Right renal cortex interstitium (tissue), 3 donors: ENCODE results near the gene ZNF768. TPM values are rescaled to one million over a fixed set of nuclear protein-coding genes. Genes with fewer than 3 reads are reported as not detected.
A peak's percentile ranks its signal among the peaks of the same experiment; 100 is the strongest.

ENCODE experiments used
- DNase-seq, 3 donors: peaks; one replicate each; pipeline ENCODE4 v3.0.0-alpha.2; 2013; ENCODE audit warnings: low read depth in 3 of 3, low spot score in 2 of 3
- polyA plus RNA-seq, 3 donors: library from polyadenylated mRNA; unstranded; fragments of 120-200 nt; gene quantifications; one replicate each; pipeline ENCODE4 v1.2.1, GENCODE V29; 2013; ENCODE audit not compliant: insufficient read length in 3 of 3

ZNF768 gene
- polyA plus RNA-seq, 3 donors: 44.8 to 51.7 (median 45.1) TPM

DNA sequence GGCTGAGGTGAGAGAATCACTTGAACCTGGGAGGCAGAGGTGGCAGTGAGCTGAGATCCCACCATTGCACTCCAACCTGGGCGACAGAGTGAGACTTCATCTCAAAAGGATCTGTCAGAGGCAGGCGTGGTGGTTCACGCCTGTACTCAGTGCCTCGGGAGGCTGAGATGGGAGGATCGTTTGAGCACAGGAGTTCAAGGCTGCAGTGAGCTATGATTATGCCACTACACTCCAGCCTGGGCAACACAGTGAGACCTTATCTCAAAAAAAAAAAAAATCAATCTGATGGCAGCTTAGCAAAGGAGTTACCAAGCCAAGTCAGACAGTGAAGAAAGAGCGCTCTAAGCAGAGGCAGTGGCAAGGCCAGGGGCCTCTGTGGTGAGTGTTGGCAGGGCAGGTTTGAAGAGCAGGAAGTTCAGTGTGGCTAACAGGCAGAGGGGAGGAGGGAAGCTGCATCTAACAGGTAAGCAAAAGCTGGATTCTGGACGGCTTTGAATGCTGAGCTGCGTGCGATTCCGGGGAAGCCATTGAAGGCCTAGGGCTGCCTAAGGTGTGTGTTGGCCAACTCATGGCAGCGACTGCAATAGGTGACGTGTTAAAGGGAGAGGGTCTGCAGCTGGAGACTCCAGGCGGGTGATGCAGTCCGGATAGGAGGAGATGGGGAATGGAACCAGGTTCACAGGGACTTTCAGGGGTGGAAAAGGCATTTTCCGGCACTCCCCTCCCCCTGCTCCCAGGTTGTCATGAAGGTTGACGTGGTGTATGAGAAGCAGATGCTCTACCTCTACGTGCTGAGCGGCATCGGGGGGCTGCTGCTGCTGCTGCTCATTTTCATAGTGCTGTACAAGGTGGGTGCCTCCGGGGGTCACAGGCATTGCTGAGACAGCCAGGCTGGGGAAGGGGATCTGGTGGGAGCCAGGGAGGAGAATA is 7.0 kb downstream of the ZNF768 start:
- DNase-seq: no peak

DNA sequence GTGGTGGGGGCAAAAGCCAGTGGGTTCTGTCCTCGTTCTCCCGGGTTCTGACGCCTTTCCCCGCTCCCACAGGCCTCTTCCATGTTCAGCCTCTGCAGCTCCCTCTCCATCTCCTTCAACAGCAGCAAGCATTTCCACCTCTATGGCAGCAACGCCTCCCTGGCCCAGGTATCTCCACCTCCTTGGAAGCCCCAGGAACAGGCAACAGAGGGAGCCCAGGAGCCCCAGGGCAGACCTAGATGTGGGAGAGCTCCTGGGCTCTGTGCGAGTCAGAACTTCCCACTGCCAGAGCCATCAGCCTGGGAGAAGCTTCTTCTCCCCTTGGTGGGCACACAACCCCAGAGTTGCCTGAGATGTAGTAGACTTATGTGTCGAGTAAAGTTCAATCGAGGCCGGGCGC is 7.8 kb downstream of the ZNF768 start:
- no peak for DNase-seq

DNA sequence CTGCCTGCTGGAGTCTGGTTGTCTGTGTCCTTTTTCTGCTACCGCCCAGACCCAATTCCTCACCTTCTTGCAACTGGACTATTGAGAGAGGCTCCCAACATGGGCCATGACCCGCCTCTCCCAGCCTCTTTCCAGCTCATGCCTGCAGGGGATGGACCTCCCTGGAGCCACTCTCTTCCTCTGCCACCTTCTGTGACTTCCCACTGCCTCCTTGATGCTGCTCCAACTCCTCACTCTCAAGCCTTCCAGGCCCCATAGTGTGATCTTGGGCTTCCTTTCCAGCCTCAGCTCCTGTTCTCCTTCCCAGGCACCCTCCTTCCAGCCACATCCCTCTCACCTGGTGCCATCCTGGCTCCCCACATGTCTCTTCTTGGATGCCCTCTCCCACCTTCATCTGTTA is 11.1 kb downstream of the ZNF768 start:
- no peak for DNase-seq

DNA sequence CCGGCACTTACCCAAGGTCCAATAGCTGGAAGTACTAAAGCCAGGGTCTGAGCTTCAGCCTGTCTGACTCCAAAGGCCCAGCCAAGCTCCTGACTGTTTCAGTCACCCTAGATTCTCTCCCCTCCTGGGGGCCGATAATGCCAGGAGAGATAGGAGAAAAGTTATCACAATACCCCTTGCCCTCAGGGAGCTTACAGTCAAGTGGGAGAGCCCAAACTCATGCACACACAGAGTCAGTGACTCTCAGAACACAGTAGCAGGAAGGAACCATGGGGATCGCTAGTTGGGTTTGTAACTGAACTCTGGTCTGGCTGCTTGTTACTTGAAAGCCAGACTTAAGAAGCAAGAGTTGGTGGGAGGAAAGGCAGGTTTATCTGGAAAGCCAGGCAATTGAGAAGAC is 14.9 kb downstream of the ZNF768 start:
- no peak for DNase-seq

DNA sequence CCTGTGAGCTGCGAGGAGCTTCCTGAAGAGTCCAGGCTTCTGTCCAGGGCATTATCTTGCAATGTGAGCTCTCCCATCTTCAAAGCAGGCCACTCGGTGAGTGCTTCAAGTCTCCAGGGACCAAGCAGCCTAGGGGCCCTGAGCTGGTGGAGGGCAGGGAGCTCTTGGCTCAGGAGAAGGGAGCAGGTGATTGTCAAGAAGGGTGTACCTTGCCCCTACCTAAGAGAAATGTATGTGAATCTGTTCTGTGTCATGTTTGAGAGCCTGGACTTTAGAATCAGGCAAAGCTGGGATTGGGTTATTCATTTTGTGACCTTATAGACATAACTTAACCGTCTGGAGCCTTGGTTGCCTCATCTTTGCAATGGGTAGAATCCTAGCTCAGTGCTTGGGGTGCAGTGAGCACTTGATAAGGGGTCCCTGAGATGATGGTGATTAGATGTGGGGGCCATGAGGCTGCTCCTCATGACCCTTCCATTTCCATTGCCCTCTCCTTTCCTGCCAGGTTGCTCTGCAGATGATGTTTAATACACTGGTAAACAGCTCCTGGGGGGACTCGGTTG is 15.9 kb downstream of the ZNF768 start:
- DNase-seq: no peak

DNA sequence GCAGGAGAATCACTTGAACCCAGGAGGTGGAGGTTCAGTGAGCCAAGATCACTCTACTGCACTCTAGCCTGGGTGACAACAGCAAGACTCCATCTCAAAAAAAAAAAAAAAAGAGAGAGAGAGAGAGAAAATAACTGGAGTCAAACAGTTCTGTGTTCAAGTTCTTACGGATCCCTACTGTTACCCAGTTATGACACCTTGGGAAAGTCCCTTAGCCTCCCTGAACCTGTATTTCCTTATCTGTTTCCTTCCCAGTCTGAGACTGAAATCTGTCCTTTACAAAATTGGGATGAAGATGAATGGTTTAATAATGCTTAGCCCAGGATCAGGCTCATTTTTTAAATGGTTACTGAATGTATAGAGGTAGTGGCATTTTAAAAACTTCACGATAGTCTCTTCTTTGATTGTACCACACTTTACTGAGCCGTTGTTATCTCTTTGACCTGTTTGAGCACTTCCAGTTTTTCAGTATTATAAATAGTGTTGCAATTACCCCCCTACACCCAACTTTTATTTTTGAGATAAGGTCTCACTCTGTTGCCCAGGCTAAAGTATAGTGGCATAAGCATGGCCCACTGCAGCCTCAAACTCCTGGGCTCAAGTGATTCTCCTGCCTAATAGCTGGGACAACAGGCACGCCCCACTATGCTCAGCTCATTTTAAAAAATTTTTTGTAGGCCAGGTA is 17.1 kb downstream of the ZNF768 start:
- no peak for DNase-seq

DNA sequence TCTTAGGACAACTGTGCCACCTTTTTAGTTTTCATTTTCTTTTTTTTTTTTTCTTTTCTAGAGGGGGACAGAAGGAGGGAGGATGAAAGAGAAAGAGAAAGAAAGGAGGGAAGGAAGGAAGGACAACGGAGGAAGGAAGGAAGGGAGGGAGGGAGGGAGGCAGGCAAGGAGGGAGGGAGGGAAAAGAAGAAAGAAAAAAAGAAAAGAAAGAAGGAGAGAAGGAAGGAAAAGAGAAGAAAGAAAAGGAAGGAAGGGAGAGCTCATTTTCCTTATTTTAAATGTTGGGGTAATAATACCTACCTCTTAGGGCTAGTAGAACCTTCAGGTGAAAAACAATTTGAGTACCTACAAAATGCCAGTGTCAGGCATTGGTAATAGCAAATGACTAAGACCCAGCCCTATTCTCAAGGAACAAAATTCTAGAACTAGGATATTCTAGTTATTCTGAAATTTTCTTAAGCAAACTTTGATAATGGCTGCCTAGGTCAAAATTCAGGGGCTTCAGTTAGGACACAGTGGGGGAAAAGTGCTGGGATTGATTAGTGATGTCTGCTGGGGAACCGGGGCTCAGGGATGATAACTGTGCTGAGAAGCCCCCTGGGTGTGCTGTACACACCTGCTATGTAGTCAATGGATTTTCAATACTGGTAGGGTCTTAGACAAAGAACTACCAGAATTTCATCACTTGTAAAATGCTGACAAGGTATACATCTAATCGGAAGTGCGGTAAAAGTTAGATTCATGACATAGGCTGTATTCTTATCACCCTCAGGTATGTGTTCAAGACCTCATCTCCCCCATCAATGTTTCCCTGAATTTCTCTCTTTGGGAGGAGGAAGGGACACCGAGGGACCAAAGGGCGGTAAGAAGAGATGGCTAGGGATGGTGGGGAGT is 22.7 kb downstream of the ZNF768 start:
- no peak for DNase-seq

DNA sequence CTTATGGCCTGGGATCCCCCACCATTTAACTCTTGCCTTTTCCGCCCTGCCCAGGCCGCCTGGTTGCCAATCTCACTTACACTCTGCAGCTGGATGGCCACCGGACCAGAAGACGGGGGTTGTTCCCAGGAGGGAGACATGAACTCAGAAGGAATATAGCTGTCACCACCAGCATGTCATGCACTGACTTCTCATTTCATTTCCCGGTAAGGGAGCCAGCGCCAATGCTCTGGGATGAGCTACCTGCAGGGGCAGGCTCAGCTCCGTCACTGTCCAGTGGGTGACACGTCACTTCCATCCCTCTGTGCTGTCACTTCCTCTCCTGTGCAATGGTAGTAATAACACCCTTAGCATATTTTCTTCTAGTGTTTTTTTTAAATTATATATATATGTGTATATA is 27.1 kb downstream of the ZNF768 start:
- DNase-seq: no peak

DNA sequence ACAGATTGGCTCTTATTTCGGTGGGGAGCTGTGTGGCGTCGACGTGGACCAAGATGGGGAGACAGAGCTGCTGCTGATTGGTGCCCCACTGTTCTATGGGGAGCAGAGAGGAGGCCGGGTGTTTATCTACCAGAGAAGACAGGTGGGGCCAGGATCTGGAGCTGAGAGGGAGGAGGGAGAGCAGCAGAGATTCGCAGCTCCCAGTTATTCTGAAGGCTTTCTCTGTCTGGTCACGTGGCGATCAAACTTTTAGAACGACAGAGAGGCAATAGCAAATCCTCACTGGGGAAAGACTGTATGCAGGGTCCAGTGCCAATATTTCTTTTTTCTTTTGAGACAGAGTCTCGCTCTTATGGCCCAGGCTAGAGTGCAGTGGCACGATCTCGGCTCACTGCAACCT is 31.7 kb downstream of the ZNF768 start:
- no peak for DNase-seq

DNA sequence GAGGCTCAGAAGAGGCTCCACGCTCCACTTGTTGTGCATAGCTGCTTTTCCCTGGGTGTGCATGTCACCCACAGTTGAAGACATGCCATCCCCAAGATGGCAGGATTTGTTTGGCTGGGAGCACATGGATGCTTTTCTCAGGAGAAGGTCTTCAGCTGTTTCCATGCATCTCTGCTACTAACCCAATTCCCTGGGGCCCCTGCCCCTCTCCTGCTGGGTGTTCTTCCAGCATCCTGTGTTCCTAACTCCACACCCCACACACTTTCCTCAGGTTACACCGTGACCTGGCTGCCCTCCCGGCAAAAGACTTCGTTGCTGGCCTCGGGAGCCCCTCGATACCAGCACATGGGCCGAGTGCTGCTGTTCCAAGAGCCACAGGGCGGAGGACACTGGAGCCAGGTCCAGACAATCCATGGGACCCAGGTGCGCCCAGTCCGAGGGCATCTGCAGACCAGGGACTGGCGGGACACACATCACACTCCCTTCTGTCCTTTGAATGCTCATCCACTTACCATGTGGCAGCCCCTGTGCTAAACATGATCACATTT is 32.4 kb downstream of the ZNF768 start:
- DNase-seq: no peak

DNA sequence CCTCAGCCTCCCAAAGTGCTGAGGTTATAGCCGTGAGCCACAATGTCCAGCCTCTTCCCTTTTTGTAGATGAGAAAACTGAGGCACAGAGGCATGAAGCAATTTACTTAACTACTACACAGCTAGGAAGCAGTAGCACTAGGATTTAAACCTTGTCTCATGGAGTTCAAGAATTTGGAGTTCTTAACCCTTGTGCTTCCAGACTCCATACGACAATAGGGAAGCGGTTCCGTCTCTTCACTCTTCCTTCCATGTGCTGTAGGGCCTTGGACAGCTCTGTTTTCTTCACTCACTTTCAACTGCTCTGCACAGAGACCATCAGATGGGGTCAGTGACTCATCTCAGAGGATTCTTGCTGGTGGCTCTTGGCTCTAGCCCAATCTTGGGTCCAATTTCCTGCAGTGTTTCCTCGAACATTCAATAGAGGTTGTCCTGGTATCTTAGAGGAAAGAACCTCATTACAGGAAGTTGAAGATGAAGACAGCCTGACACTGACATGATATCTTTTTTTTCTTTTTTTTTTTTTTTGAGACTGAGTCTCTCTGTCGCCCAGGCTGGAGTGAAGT is 34.5 kb downstream of the ZNF768 start:
- peak in 1 of 3 donors; percentile 6 for DNase-seq

DNA sequence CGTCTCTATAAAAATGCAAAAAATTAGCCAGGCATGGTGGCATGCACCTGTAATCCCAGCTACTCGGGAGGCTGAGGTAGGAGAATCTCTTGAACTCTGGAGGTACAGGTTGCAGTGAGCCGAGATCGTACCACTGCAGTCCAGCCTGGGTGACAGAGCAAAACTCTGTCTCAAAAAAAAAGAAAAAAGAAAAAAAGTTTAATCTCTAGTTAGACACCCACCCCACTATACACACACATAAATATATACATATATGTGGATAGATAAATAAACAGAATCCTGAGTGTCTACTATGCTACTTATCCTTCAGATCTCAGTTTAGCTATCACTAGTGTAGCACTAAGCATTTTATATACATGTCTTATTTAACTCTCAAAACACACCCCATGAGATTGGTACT is 35.1 kb downstream of the ZNF768 start:
- no peak for DNase-seq

DNA sequence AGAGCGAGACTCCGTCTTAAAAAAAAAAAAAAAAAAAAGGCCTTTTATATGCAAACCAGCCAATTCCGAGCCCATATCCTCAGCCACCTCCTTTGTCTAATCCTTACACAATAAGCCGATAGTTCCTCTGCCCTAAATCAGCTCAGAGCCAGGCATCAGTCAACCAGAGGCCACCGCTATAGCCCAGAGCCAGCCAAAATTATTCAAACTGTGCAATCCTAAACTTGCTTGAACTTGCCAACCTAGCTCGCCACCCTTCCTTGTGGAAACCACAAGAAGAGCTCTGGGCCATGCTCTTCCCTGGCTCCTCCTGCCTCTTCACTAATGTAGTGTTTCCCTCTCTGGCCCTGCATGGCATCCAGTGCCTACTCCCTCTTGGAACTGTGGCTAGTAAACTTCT is 36.2 kb downstream of the ZNF768 start:
- DNase-seq: no peak

DNA sequence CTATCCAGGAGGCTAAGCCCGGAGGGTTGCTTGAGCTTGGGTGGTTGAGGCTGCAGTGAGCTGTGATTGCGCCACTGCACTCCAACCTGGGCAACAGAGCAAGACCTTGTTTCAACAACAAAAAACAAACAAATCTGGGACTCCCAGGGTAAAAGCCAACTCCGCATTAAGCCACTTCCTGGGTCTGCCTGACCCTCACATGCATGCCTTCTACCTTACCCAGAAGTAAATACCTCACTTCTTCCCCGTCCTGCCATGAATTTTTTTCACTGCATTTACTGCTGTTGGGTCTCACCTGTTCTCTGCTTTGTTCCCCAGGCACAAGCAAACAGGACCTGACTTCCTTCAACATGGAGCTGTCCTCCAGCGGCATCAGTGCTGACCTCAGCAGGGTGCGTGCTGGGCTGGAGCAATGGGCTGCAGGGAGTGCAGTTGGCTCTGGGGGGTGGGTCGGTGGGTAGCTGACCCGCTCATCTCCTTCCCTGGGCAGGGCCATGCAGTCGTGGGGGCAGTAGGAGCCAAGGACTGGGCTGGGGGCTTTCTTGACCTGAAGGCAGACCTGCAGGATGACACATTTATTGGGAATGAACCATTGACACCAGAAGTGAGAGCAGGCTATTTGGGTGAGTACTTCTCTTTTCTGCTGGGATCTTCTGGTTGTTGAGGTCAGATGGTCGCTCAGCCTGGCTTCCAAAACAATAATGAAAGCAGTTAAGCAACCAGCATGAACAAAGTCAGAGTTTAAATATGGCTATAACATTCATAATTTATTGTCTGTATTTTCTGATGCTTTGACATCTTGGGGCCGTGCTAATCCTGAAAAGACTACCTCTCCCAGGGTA is 37.4 kb downstream of the ZNF768 start:
- no peak for DNase-seq

DNA sequence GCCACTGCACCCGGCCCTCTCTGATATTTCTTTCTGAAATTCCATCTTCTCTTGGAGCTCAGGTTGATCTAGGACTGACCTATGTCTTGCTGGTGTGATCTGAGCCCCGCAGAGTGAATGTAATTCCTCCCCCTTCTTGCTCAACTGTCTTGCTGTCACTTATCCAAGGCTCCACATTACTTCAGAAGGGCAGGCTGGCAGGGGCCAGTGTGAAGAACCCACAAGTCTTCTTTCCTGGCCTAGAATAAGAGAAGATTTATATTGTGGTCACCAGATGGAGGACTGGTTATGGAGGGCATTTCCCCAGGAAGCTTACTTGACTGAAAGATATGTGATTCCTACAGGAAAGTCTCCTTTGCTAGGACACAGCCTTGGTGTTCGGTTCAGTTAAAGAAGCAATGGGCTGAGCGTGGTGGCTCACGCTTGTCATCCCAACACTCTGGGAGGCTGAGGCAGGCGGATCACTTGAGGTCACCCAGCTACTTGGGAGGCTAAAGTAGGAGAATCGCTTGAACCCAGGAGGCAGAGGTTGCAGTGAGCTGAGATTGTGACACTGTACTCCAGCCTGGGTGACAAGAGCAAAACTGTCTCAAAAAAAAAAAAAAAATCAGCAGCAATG is 40.4 kb downstream of the ZNF768 start:
- no peak for DNase-seq

DNA sequence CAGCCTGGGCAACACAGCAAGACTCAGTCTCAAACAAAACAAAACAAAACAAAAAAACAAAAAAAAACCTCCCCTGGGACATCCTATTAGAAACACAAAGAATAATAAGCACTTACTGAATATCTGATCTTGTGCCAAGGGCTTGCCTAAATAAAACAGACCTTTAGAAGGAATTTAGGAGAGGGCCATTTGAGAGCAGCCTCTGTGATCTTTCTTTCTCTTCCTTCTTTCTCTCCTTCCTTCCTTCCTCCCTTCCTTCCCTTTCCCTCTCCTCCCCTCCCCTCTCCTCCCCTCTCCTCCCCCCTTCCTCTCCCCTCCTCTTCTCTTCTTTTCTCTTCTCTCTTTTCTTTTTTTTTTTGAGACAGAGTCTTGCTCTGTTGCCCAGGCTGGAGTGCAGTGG is 41.5 kb downstream of the ZNF768 start:
- no peak for DNase-seq

DNA sequence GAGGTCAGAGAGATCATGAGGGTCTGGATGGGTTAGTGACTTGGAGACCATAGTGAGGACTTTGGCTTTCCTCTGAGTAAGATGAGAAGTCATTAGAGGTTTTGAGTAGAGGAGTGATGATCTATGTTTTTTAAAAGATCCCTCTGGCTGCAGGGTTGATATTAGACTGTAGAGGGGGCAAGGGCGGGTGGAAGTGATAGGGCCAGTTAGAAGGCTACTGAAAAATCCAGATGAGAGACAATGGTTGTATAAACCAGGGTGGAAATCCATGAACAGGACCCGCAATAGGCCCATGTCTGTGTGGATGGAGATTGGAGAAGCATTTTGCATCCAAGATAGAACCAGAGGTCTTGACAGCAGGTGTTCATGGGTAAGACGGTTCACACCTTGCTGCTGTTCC is 44.0 kb downstream of the ZNF768 start:
- no peak for DNase-seq

DNA sequence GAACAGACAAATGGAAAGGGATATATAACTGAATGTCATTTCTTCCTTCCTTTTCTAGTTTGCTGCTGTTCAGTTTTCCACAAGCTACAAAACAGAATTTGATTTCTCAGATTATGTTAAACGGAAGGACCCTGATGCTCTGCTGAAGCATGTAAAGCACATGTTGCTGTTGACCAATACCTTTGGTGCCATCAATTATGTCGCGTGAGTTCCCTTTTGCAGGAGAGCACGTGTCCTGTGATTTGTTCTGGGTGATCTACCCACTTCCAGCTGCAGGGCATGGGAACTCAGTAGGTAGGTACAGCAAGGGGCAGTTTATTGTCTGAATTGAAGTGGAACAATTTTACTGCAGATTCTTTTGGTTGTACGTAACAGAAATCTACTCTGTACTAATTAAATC is 45.0 kb downstream of the ZNF768 start:
- no peak for DNase-seq
